ENCODE data around the gene CHI3L1.

CHI3L1 gene

DNA sequence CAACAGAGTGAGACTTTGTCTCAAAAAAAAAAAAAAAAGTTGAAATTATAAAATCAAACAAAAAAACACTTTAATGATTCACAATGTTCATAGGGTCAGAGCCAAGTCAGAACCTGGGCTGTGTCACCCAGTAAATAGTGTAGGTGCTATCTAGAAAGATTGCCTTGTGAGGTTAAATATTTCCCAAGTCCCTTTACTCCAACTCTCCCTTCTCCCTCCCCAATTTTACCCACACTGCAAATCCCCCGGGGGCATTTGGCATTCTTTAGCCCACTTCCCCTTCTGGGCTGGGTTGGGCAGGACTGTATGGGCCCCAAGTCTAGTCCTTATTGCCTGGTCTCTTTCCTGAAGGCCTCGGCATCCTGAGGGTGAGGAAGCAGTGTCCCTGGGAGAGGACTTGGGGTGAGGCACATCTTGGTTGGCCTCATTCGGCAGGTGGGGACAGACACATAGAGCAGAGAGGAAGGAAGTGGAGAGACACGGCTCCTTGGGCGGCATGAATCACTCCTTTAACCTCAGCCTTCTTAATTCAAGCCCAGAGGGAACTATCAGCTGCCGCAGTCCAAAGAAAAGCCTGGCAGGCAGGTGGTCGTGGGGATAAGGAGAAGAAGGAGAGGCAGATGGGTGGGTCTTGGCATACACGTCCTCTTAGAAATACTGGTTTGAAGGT is 50.7 kb downstream of the CHI3L1 start:
- TF ChIP-seq, protein P1, sequence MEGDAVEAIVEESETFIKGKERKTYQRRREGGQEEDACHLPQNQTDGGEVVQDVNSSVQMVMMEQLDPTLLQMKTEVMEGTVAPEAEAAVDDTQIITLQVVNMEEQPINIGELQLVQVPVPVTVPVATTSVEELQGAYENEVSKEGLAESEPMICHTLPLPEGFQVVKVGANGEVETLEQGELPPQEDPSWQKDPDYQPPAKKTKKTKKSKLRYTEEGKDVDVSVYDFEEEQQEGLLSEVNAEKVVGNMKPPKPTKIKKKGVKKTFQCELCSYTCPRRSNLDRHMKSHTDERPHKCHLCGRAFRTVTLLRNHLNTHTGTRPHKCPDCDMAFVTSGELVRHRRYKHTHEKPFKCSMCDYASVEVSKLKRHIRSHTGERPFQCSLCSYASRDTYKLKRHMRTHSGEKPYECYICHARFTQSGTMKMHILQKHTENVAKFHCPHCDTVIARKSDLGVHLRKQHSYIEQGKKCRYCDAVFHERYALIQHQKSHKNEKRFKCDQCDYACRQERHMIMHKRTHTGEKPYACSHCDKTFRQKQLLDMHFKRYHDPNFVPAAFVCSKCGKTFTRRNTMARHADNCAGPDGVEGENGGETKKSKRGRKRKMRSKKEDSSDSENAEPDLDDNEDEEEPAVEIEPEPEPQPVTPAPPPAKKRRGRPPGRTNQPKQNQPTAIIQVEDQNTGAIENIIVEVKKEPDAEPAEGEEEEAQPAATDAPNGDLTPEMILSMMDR (IDR thresholded peaks at IDR 0.05; ENCODE audit: low read depth, low read length, missing control alignments): no peak
- no peak overlapping the region for H3K4me3 ChIP-seq (ENCODE audit: low read depth, low read length)
- no peak for DNase-seq (ENCODE audit: low read depth)
- in situ Hi-C loops (cut with HindIII; ENCODE audit: low sequenced_read_pairs): no loop called here

DNA sequence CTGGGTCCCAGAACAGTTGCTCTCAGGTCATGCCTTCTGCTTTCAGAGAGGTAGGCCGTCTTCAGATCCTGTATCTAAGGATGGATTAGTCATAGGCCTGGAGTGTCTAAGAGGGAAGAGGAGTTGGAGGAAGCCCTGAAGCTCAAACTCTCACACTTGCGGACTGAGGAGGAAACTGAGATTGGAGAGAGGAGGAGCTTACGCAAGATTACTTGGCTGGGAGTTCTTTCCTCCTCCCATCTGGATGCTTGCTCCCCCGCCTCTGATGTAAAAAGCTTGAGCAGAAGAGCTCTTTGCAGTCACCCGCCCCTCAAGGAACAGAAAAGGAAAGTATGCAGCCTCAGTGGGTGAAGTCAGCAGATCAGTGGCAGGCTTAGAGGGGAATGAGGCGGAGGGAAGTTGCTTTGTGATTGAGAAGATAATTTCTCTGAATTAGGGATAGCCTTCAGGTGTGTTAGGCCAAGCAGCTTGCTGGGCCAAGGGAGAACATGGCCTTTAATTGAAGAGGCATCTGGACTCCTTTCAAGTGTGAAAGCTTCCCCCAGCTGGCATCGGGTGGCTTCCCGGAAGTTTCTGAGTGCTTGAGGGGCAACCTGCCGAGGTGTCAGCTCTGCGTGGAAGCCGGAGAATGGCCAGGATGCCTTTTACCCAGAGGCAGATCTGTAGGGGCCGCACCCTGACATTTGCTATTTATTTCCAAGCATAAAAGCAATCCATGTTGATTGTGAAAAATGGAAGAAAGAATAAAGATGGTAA is 52.4 kb downstream of the CHI3L1 start:
- no peak for DNase-seq (ENCODE audit: low read depth)
- in situ Hi-C loops (cut with HindIII; ENCODE audit: low sequenced_read_pairs): no loop called here
- TF ChIP-seq, protein P1 (IDR thresholded peaks at IDR 0.05; ENCODE audit: low read depth, low read length, missing control alignments): no peak
- H3K4me3 ChIP-seq (ENCODE audit: low read depth, low read length): no peak overlapping the region

DNA sequence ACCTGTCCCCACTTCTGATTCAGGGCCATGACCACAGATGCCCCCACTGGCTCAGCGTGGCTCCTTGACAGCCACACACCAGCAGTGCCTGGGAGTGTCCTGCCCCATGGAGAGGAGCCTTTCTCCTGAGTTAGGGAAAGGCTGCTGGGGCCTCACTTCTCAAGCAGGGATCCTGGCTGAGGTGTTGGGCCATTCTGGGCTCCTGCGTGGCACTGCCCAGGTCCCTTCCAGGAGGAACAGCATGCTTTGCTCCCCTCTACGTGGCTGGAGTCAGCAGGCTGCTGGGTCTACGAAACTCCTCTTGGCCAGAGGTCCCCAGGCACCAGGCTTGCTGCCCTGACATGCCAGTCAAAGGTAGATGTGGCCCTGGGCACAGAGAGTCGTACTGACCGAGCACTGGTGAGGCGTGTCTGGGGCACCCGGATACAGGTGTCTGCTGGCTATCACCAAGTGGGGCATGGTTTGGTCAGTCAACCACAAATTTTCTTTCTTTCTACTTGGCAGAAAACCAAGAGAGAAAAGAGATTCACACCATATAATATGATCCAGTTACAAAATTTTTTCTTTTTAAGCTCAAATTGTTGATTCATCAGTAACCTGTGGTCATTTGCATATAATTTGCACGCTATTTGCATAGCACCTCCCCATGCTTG is 54.8 kb downstream of the CHI3L1 start:
- no peak for DNase-seq (ENCODE audit: low read depth)
- H3K4me3 ChIP-seq (ENCODE audit: low read depth, low read length): no peak overlapping the region
- TF ChIP-seq, protein P1 (IDR thresholded peaks at IDR 0.05; ENCODE audit: low read depth, low read length, missing control alignments): no peak
- in situ Hi-C loops (cut with HindIII; ENCODE audit: low sequenced_read_pairs): no loop called here

DNA sequence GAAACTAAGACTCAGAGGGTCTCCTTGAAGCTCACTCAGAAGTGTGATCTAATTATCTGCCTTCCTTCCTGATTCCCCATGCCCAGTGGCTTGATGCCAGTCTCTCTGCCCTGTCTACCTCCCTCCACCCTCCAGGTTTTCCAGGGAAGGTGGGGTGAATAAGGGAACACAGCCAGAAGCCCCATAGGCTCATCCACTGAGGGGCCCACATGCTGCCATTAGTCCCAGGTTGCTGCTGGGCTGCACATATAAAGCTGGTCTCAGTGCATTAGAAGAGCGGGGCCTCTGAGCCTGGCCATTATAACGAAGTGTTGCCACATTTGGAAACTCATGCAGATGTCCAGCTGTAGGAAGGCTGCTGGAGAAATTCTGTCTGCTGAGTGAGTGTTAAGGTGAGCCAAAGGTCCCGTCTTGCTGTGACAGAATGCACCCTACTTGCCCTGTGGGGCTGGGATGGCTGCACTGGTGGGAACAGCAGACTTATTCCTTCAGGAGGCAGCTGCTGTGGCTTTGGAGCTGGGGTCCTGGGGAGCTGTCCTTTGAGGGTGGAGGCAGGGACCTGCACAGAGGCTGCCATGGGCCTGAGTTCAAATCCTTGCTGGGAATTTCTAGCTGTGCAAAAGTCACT is 56.0 kb downstream of the CHI3L1 start:
- in situ Hi-C loops (cut with HindIII; ENCODE audit: low sequenced_read_pairs): no loop called here
- no peak overlapping the region for H3K4me3 ChIP-seq (ENCODE audit: low read depth, low read length)
- DNase-seq (ENCODE audit: low read depth): no peak
- TF ChIP-seq, protein P1 (IDR thresholded peaks at IDR 0.05; ENCODE audit: low read depth, low read length, missing control alignments): no peak

DNA sequence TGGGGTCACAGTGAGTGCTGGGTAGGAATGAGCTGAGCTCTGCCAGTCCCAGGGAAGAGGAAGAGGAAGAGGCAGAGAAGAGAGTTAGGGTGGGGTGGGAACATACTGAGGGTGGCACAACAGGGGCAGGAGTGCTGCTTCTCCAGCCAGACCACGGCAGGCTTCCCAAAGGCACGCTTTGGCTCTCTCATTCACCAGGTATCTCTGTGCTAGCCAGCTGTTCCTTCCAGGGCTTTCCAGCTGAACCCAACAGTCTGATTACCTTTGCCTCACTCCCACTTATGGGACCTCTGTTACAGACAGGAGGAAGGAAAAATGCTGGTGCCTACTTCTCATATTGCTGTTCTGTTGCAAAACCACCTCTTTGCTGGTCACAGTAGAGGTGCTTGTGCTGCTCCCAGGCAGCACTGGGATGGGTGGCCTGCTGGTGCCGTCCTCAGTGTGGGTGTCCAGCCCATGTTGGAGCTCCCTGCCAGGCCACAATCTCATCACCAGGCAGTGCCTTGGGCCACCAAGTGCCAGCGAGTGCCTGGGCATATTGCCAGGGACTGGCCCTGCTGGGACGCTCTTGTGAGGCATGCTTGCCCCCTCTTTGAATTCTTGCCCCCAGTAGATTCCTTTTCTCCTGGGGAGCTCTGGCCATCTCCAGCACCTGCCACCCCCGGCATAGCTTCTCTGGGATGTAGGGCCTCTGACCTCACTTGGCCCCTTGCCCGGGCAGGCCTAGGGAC is 56.8 kb downstream of the CHI3L1 start:
- in situ Hi-C loops (cut with HindIII; ENCODE audit: low sequenced_read_pairs): no loop called here
- H3K4me3 ChIP-seq (ENCODE audit: low read depth, low read length): no peak overlapping the region
- no peak for DNase-seq (ENCODE audit: low read depth)
- TF ChIP-seq, protein P1 (IDR thresholded peaks at IDR 0.05; ENCODE audit: low read depth, low read length, missing control alignments): no peak
